Measurements from ENCODE around the gene C16orf74. TPM values are rescaled to one million over a fixed set of nuclear protein-coding genes. Genes with fewer than 3 reads are reported as not detected.

Gene C16orf74
- total and polyA plus RNA-seq, 8 donors = 1.3 to 17.5 (median 11.9) TPM

DNA sequence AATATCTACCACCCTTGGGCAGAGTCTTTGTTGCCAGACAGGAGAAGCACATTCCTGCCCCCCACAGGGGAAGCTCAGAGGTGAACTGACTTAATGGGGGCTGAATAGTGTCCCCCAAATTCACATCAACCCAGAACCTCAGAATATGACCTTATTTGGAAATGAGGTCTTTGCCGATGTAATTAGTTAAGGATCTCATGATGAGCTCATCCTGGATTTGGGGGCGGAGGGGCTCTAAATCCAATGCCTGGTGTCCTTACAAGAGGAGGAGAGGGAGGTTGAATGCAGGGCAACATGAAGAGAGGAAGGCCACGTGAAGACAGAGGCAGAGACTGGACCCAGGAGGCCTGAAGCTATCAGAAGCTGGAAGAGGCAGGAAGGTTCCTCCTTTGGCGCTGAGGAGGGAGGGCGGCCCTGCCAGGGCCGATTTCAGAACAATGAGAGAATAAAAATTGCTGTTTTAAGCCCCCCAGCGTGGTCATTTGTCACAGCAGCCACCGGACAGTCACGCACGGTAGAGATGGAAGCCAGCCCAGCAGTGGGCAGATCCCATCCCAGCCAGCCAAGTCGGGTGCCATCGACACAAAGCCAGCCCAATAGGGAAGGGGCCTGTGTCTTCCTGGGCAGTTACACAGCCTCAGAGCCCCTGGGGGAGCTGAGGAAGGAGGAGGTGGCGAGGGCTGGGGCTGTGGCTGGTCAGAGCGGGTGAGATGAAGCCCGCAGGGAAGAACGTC lies 21.3 kb downstream of the C16orf74 start:
- intact Hi-C loops (cut with DNase I) = no loop called here
- H3K27ac ChIP-seq = peak overlapping the region in 1 of 2 donors; percentile 63
- TF ChIP-seq, protein P1, sequence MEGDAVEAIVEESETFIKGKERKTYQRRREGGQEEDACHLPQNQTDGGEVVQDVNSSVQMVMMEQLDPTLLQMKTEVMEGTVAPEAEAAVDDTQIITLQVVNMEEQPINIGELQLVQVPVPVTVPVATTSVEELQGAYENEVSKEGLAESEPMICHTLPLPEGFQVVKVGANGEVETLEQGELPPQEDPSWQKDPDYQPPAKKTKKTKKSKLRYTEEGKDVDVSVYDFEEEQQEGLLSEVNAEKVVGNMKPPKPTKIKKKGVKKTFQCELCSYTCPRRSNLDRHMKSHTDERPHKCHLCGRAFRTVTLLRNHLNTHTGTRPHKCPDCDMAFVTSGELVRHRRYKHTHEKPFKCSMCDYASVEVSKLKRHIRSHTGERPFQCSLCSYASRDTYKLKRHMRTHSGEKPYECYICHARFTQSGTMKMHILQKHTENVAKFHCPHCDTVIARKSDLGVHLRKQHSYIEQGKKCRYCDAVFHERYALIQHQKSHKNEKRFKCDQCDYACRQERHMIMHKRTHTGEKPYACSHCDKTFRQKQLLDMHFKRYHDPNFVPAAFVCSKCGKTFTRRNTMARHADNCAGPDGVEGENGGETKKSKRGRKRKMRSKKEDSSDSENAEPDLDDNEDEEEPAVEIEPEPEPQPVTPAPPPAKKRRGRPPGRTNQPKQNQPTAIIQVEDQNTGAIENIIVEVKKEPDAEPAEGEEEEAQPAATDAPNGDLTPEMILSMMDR (IDR thresholded peaks at IDR 0.05) = no peak

DNA sequence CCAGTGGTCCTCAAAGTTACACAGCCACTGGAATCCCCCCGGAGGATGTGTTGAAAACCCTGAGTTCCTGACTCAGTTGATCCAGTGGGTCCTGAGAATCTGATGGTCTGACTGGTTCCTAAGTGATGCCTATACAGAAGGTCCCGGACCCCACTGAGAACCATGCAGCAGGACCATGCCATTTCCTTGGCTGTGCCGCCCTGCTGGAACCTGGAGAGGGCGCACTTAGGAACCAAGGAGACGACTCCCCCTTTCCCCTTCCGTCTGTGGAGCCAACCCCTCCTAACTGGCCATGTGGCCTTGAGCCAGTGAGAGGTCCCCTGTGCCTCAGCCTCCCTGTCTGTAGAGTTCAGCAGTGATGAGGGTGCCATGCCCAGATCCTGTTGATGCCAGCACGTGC lies 22.0 kb downstream of the C16orf74 start:
- DNase-seq = no peak
- intact Hi-C loops (cut with DNase I) = no loop called here
- no peaks in the 10 kb centered on the region for H3K27me3 ChIP-seq
- peaks cover 0 to 4% of the 10 kb centered on the region in 2 donors for H3K4me1 ChIP-seq
- H3K27ac ChIP-seq = no peak overlapping the region
- H3K36me3 ChIP-seq = no peaks in the 10 kb centered on the region
- TF ChIP-seq, protein P1 (IDR thresholded peaks at IDR 0.05) = no peak
- no peak for ATAC-seq
- no peaks in the 10 kb centered on the region for H3K9me3 ChIP-seq
- no peak overlapping the region for H3K4me3 ChIP-seq

More for the DNA sequence above, 21.3 kb downstream of the C16orf74 start:
- ATAC-seq (no peak), DNase-seq (peak in 1 of 4 donors; percentile 55)
- Histone ChIP-seq H3K27me3 (no peaks in the 10 kb centered on the region), H3K36me3 (no peaks in the 10 kb centered on the region), H3K4me1 (peaks cover 0 to 4% of the 10 kb centered on the region in 2 donors), H3K9me3 (no peaks in the 10 kb centered on the region), H3K4me3 (no peak overlapping the region)

DNA sequence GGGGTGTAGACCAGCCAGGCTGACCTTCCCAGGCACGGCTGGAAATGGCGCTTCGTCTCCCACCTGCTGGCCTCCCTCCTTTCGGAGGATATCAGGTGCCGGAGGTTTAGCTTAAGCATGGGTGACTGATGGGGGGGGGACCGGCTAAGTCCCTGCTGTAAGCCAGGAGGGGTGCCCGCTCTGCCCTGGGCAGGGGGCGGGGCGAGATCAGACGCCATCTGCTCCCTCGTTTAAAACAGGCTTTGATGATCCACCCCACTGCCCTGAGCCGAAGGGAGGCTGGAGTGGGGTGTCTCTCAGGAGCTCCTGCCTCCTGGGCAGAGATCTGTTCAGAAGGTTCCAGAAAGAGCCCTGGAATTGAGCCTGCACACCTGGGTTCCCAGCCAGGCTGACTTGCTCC lies 26.0 kb downstream of the C16orf74 start:
- intact Hi-C loops (cut with DNase I) = no loop called here
- H3K4me3 ChIP-seq = no peak overlapping the region
- ATAC-seq (no peak), DNase-seq (no peak)
- H3K27me3 ChIP-seq = no peaks in the 10 kb centered on the region
- H3K9me3 ChIP-seq = no peaks in the 10 kb centered on the region
- no peaks in the 10 kb centered on the region for H3K4me1 ChIP-seq
- H3K27ac ChIP-seq = no peak overlapping the region
- no peaks in the 10 kb centered on the region for H3K36me3 ChIP-seq
- TF ChIP-seq, protein P1 (IDR thresholded peaks at IDR 0.05) = no peak

DNA sequence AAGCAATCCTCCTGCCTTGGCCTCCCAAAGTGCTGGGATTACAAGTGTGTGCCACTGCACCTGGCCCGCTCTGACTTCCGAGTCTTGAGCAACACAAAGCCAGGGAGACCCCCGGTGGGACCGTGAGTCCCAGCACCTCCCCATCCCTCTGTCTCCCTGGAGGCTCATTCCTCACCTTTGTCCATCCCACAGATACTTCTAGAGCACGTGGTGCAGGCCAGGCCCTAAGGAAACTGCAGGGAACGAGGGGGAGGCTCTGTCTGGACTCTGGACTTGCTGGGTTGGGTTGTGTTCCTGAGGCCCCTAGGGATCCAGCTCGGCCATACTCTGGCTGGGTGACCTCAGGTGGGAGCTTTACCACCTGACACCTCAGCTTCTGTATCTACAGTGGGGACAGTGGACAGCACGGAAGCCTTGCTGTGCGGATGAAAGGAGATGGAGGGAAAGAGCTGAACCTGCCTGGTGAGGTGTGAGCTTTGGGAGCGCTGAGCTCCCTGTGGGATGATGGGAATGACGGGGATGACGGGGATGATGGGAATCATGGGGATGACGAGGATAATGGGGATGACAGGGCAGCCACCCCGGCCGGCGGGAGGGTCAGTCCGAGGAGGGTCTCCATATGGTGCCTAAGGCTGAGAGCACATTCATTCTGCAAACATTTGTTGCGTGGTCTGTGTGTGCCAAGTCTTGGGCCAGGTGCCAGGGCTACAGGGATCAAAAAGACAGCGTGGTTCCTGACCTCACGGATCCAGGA lies 26.6 kb downstream of the C16orf74 start:
- Histone ChIP-seq H3K4me1 (no peaks in the 10 kb centered on the region), H3K4me3 (no peak overlapping the region), H3K27me3 (no peaks in the 10 kb centered on the region), H3K9me3 (no peaks in the 10 kb centered on the region), H3K27ac (no peak overlapping the region), H3K36me3 (no peaks in the 10 kb centered on the region)
- DNase-seq = no peak
- no peak for ATAC-seq
- intact Hi-C loops (cut with DNase I) = no loop called here
- TF ChIP-seq, protein P1 (IDR thresholded peaks at IDR 0.05) = no peak

DNA sequence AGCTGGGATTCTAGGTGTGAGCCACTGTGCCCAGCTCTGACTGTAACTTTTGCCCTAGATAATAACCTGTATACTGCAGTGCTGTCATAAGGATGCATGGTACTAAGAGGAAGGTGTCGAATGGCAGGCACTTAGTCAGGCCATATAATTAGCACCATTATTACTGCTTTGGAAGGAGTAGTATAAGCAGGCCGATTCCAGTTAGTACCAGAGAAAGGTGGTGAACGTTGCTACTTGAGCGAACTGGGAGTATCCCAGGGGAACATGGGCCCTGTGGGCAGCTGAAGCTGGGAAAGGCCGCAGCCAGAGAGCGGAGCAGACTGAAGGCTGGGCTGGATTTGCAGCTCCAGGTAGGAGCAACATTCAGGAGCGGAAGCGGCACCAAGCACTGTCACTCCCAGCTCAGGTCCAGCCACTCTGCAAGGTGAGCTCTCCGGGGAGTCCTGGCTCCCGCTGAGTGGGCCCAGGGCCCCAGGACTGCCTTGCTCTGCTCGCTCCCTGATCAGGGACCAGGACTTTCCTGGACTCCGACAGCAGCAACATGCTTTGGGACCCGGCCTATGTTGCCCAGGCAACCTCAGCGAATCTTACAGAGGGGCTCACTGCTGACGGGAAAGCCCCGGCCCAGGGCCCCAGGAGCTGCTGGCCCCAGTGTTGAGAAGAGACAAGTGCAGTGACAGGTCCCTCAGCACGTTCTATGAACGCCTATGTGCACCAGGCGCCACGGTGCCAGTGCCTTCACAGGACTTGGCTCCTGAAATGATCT lies 28.6 kb downstream of the C16orf74 start:
- Histone ChIP-seq H3K4me1 (no peaks in the 10 kb centered on the region), H3K9me3 (no peaks in the 10 kb centered on the region), H3K4me3 (no peak overlapping the region), H3K27ac (no peak overlapping the region), H3K36me3 (no peaks in the 10 kb centered on the region), H3K27me3 (no peaks in the 10 kb centered on the region)
- ATAC-seq (no peak), DNase-seq (no peak)
- intact Hi-C loops (cut with DNase I) = no loop called here
- TF ChIP-seq, protein P1 (IDR thresholded peaks at IDR 0.05) = no peak
